ENCODE results near the gene C12orf76.
"Not testable (repeated sequence)": the region's sequence is repeated elsewhere in the genome, so short reads cannot be mapped to it uniquely, and the experiment has no call there.

Gene C12orf76

GRCh38 chr12:110012659-110013058 lies 35.7 kb downstream of the C12orf76 start:
- Histone ChIP-seq H3K79me2 (ENCODE audit: low read length) (peaks cover 23% of the 10 kb centered on the region), H3F3A (ENCODE audit: insufficient read depth, low read length) (peaks cover 7% of the 10 kb centered on the region), H4K20me1 (ENCODE audit: insufficient read depth, low read length) (no peaks in the 10 kb centered on the region), H3K4me2 (ENCODE audit: low read depth, low read length) (peak overlapping the region; percentile 68; the same call in 1 of the 2 replicates), H3K36me3 (replicated peaks; ENCODE audit: insufficient read depth, low read length) (no peaks in the 10 kb centered on the region), H3K9me2 (replicated peaks; ENCODE audit: insufficient read depth, low read length) (no peaks in the 10 kb centered on the region), H3K9ac (ENCODE audit: low read length) (no peak overlapping the region), H3K4me3 (ENCODE audit: low read length) (no peak overlapping the region), H3K27me3 (replicated peaks; ENCODE audit: insufficient read depth, low read length) (no peaks in the 10 kb centered on the region), H3K4me1 (ENCODE audit: low read length) (peaks cover 17% of the 10 kb centered on the region), H2AFZ (ENCODE audit: low read length) (no peak overlapping the region), H3K27ac (ENCODE audit: low read length) (peak overlapping the region; percentile 13; the same call in 1 of the 2 replicates), H3K9me3 (replicated peaks; ENCODE audit: insufficient read depth, low read length) (no peaks in the 10 kb centered on the region)
- TF ChIP-seq EZH2 (optimal IDR thresholded peaks at IDR 0.05; ENCODE audit: low read depth, low read length) (no peak), EZH2phosphoT487 (IDR thresholded peaks at IDR 0.05; ENCODE audit: low read length) (no peak)
- TF ChIP-seq, protein P1, sequence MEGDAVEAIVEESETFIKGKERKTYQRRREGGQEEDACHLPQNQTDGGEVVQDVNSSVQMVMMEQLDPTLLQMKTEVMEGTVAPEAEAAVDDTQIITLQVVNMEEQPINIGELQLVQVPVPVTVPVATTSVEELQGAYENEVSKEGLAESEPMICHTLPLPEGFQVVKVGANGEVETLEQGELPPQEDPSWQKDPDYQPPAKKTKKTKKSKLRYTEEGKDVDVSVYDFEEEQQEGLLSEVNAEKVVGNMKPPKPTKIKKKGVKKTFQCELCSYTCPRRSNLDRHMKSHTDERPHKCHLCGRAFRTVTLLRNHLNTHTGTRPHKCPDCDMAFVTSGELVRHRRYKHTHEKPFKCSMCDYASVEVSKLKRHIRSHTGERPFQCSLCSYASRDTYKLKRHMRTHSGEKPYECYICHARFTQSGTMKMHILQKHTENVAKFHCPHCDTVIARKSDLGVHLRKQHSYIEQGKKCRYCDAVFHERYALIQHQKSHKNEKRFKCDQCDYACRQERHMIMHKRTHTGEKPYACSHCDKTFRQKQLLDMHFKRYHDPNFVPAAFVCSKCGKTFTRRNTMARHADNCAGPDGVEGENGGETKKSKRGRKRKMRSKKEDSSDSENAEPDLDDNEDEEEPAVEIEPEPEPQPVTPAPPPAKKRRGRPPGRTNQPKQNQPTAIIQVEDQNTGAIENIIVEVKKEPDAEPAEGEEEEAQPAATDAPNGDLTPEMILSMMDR (IDR thresholded peaks at IDR 0.05; ENCODE audit: low read length) = no peak
- DNase-seq = no peak

DNA sequence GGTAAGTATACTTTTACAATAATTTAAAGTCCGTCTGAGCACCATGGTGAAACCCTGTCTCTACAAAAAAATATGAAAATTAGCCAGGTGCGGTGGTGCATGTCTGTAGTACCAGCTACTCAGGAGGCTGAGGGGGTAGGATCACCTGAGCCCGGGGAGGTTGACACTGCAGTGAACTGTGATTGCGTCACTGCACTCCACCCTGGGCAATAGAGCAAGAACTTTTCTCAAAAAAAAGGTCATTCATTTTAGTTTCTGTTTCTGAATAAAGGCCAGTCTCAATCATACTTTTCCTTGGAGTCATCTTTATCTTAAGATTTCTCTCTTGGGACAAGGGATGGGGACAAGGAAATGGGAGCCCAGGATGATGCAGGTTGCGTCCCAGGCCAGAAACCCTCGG lies 36.2 kb downstream of the C12orf76 start:
- H2AFZ ChIP-seq (ENCODE audit: low read length) = no peak overlapping the region
- no peaks in the 10 kb centered on the region for H3K9me3 ChIP-seq (replicated peaks; ENCODE audit: insufficient read depth, low read length)
- peak overlapping the region; percentile 68; the same call in 1 of the 2 replicates for H3K4me2 ChIP-seq (ENCODE audit: low read depth, low read length)
- H3K36me3 ChIP-seq (replicated peaks; ENCODE audit: insufficient read depth, low read length) = no peaks in the 10 kb centered on the region
- H3K4me1 ChIP-seq (ENCODE audit: low read length) = peaks cover 17% of the 10 kb centered on the region
- H3K4me3 ChIP-seq (ENCODE audit: low read length) = peak overlapping the region; percentile 42; the same call in 1 of the 2 replicates
- peaks cover 7% of the 10 kb centered on the region for H3F3A ChIP-seq (ENCODE audit: insufficient read depth, low read length)
- TF ChIP-seq EZH2phosphoT487 (IDR thresholded peaks at IDR 0.05; ENCODE audit: low read length) (no peak), EZH2 (optimal IDR thresholded peaks at IDR 0.05; ENCODE audit: low read depth, low read length) (no peak)
- no peaks in the 10 kb centered on the region for H3K27me3 ChIP-seq (replicated peaks; ENCODE audit: insufficient read depth, low read length)
- peak; percentile 19 for DNase-seq
- peak overlapping the region; percentile 65; the same call in 1 of the 2 replicates for H3K27ac ChIP-seq (ENCODE audit: low read length)
- H3K9me2 ChIP-seq (replicated peaks; ENCODE audit: insufficient read depth, low read length) = no peaks in the 10 kb centered on the region
- H4K20me1 ChIP-seq (ENCODE audit: insufficient read depth, low read length) = no peaks in the 10 kb centered on the region
- peak overlapping the region; percentile 31; the same call in 1 of the 2 replicates for H3K9ac ChIP-seq (ENCODE audit: low read length)
- peaks cover 27% of the 10 kb centered on the region for H3K79me2 ChIP-seq (ENCODE audit: low read length)

DNA sequence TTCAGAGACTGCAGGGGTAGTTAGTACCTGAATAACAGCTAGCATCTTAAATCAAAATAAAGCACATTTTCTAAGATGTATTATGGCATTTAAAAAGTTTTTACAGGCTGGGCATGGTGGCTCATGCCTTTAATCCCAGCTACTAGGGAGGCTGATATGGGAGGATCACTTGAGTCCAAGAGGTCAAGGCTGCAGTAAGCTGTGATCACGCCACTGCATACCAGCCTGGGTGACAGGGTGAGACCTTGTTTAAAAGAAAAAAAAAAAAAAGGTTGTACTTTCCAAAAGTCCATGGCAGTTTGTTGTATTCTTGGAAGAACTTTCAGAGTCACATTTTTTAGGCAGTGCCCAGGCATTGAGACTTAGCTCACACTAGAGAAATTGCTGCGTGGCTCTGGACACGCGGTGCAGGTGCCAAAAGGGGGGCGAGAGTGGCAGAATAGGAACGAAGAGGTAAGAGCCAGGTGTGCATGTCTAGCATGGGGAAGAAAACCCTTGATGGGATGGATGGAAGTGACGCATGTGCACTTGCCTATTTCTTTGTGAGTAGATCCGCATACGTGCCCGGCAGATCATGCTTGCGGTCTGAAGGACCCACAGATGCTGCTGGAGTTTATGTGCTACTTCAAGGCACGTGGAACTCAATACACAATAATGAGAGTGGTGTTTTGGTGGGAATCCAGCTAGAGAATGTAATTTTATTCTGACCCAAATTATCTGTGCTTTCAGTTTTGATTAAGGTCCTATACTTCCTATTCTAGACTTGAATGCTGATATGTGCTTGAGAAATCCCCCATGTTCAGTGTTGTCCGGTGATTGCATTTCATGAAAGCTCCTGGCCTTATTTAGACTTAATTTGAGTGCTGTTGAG lies 37.2 kb downstream of the C12orf76 start:
- TF ChIP-seq EZH2phosphoT487 (IDR thresholded peaks at IDR 0.05; ENCODE audit: low read length) (no peak), EZH2 (optimal IDR thresholded peaks at IDR 0.05; ENCODE audit: low read depth, low read length) (no peak)
- TF ChIP-seq, protein P1 (IDR thresholded peaks at IDR 0.05; ENCODE audit: low read length) = no peak
- Histone ChIP-seq H3F3A (ENCODE audit: insufficient read depth, low read length) (peaks cover 7% of the 10 kb centered on the region), H3K4me2 (ENCODE audit: low read depth, low read length) (peak overlapping the region; percentile 68), H3K9ac (ENCODE audit: low read length) (peak overlapping the region; percentile 31; the same call in 1 of the 2 replicates), H3K9me3 (replicated peaks; ENCODE audit: insufficient read depth, low read length) (no peaks in the 10 kb centered on the region), H3K36me3 (replicated peaks; ENCODE audit: insufficient read depth, low read length) (no peaks in the 10 kb centered on the region), H3K9me2 (replicated peaks; ENCODE audit: insufficient read depth, low read length) (no peaks in the 10 kb centered on the region), H4K20me1 (ENCODE audit: insufficient read depth, low read length) (no peaks in the 10 kb centered on the region), H3K4me1 (ENCODE audit: low read length) (peaks cover 17% of the 10 kb centered on the region), H2AFZ (ENCODE audit: low read length) (no peak overlapping the region), H3K79me2 (ENCODE audit: low read length) (peaks cover 36% of the 10 kb centered on the region), H3K4me3 (ENCODE audit: low read length) (peak overlapping the region; percentile 42; the same call in 1 of the 2 replicates), H3K27me3 (replicated peaks; ENCODE audit: insufficient read depth, low read length) (no peaks in the 10 kb centered on the region), H3K27ac (ENCODE audit: low read length) (peak overlapping the region; percentile 65)
- peak; percentile 64 for DNase-seq

- DNase-seq; H4K20me1 ChIP-seq (ENCODE audit: insufficient read depth, low read length); H3K9ac ChIP-seq (ENCODE audit: low read length); H3K4me3 ChIP-seq (ENCODE audit: low read length); H3K9me3 ChIP-seq (replicated peaks; ENCODE audit: insufficient read depth, low read length); H3K36me3 ChIP-seq (replicated peaks; ENCODE audit: insufficient read depth, low read length); H3K27me3 ChIP-seq (replicated peaks; ENCODE audit: insufficient read depth, low read length); H3K4me2 ChIP-seq (ENCODE audit: low read depth, low read length); H3K27ac ChIP-seq (ENCODE audit: low read length); H2AFZ ChIP-seq (ENCODE audit: low read length); H3K9me2 ChIP-seq (replicated peaks; ENCODE audit: insufficient read depth, low read length): not testable (repeated sequence)
- H3K79me2 ChIP-seq (ENCODE audit: low read length) = peaks cover 38% of the 10 kb centered on the region
- H3K4me1 ChIP-seq (ENCODE audit: low read length) = peaks cover 14% of the 10 kb centered on the region; the same call in 1 of the 2 replicates
- peaks cover 19% of the 10 kb centered on the region for H3F3A ChIP-seq (ENCODE audit: insufficient read depth, low read length)
Measured at GRCh38 chr12:110008681-110009398, 39.5 kb downstream of the C12orf76 start.
